SK-N-SH (cell line): ENCODE measurements around the gene OR51G1. TPM values are rescaled to one million over a fixed set of nuclear protein-coding genes. Genes with fewer than 3 reads are reported as not detected.

ENCODE experiments used
- CTCF ChIA-PET: fragments of 300-600, 350-600 bp; formaldehyde crosslinking; extraction: SDS; loops from one replicate; lab custom pipeline; 2021; lab: Yijun Ruan, JAX
- POLR2A ChIA-PET: fragments of 350-600 bp; sonication (Branson Sonifier 250); formaldehyde crosslinking; extraction: SDS; loops from one replicate; lab custom pipeline; 2020; ENCODE audit warnings: antibody characterized with exemption, inconsistent platforms; lab: Yijun Ruan, JAX
- DNase-seq: peaks from one replicate; pipeline ENCODE4 v3.0.0; 2012
- H2AFZ ChIP-seq: fragments of 200-600 bp; sonication (generic); 2 replicates; pipeline ENCODE4 v1.8.1; 2016; ENCODE audit warnings: antibody characterized with exemption, mild to moderate bottlenecking, low read depth
- H3F3A ChIP-seq: fragments of 200-600 bp; sonication (generic); replicated peaks from 2 replicates; pipeline ENCODE3; 2016; ENCODE audit warnings: antibody characterized with exemption, mild to moderate bottlenecking; ENCODE audit not compliant: insufficient read depth
- H3K27ac ChIP-seq, 2 experiments: fragments of 200-500 bp in 1 of 2; fragments of 200-600 bp in 1 of 2; sonication (Bioruptor generic) in 1 of 2; sonication (generic), shearing (Covaris generic) in 1 of 2; 2 replicates each; pipeline versions ENCODE4 v1.5.1 to v1.6.1; 2014 to 2016; ENCODE audit warnings: low read depth in 2 of 2, inconsistent platforms in 1 of 2, low read length in 1 of 2, mild to moderate bottlenecking in 1 of 2, mixed read lengths in 1 of 2
- H3K27me3 ChIP-seq: fragments of 200-600 bp; sonication (generic), shearing (Covaris generic); 2 replicates; pipeline ENCODE4 v1.6.1; 2016; ENCODE audit warnings: mixed run types; ENCODE audit not compliant: insufficient read depth
- H3K36me3 ChIP-seq, 2 experiments: fragments of 200-500 bp in 1 of 2; fragments of 200-600 bp in 1 of 2; sonication (Bioruptor generic) in 1 of 2; sonication (generic) in 1 of 2; replicated peaks in 1 of 2; 2 replicates each; pipeline versions ENCODE3 to v1.5.1; 2014 to 2016; ENCODE audit warnings: low read length in 1 of 2, mild to moderate bottlenecking in 1 of 2; ENCODE audit not compliant: insufficient read depth in 2 of 2, control insufficient read depth in 1 of 2
- H3K4me1 ChIP-seq, 2 experiments: fragments of 200-500 bp in 1 of 2; fragments of 200-600 bp in 1 of 2; sonication (Bioruptor generic) in 1 of 2; sonication (generic), shearing (Covaris generic) in 1 of 2; 2 replicates each; pipeline versions ENCODE4 v1.5.1 to v1.6.1; 2014 to 2016; ENCODE audit warnings: low read depth in 1 of 2, low read length in 1 of 2, mixed run types in 1 of 2; ENCODE audit not compliant: insufficient read depth in 2 of 2, control insufficient read depth in 1 of 2
- H3K4me2 ChIP-seq: fragments of 200-600 bp; sonication (generic), shearing (Covaris generic); 2 replicates; pipeline ENCODE4 v1.6.1; 2017; ENCODE audit warnings: mixed run types
- H3K4me3 ChIP-seq, 2 experiments: fragments of 200-500 bp in 1 of 2; fragments of 200-600 bp in 1 of 2; sonication (Bioruptor generic) in 1 of 2; sonication (generic), shearing (Covaris generic) in 1 of 2; 2 replicates each; pipeline versions ENCODE4 v1.5.1 to v1.8.1; 2014 to 2016; ENCODE audit warnings: low read depth in 2 of 2, inconsistent platforms in 1 of 2, low read length in 1 of 2, mild to moderate bottlenecking in 1 of 2, mixed read lengths in 1 of 2, moderate library complexity in 1 of 2
- H3K79me2 ChIP-seq: fragments of 200-600 bp; sonication (generic); 2 replicates; pipeline ENCODE4 v1.8.1; 2017; ENCODE audit warnings: mild to moderate bottlenecking; ENCODE audit not compliant: insufficient read depth
- H3K9ac ChIP-seq: fragments of 200-600 bp; sonication (generic); 2 replicates; pipeline ENCODE4 v1.6.1; 2017; ENCODE audit warnings: mixed run types
- H3K9me2 ChIP-seq: fragments of 200-600 bp; sonication (generic); 2 replicates; pipeline ENCODE4 v1.6.1; 2017; ENCODE audit warnings: mixed run types
- H3K9me3 ChIP-seq: fragments of 200-600 bp; sonication (generic); 2 replicates; pipeline ENCODE4 v1.6.1; 2017; ENCODE audit warnings: mixed run types, mild to moderate bottlenecking, moderate library complexity
- H4K20me1 ChIP-seq: fragments of 200-600 bp; sonication (generic); 2 replicates; pipeline ENCODE4 v1.6.1; 2017; ENCODE audit warnings: mild to moderate bottlenecking, mixed run types; ENCODE audit not compliant: insufficient read depth
- EZH2phosphoT487 ChIP-seq: fragments of 200-600 bp; sonication (generic); IDR thresholded peaks from 2 replicates; pipeline ENCODE4 v1.6.1; 2017; ENCODE audit warnings: low read depth, mixed run types, mild to moderate bottlenecking, antibody characterized with exemption, moderate library complexity, borderline replicate concordance
- FOXJ3 ChIP-seq: sonication (generic); formaldehyde crosslinking; IDR thresholded peaks from 2 replicates; pipeline ENCODE4 v1.5.1; 2020; ENCODE audit warnings: mild to moderate bottlenecking, missing genetic modification reagents
- FOXM1 ChIP-seq: IDR thresholded peaks from 2 replicates; pipeline ENCODE4 v1.4.0; 2012; ENCODE audit warnings: low read depth, mild to moderate bottlenecking
- GATA2 ChIP-seq: sonication (generic); formaldehyde crosslinking; IDR thresholded peaks from 2 replicates; pipeline ENCODE4 v1.5.0; 2020; ENCODE audit warnings: mild to moderate bottlenecking, missing genetic modification reagents
- JUND ChIP-seq: IDR thresholded peaks from 2 replicates; pipeline ENCODE4 v1.4.0; 2012
- MEF2A ChIP-seq: IDR thresholded peaks from 2 replicates; pipeline ENCODE4 v1.4.0; 2012; ENCODE audit warnings: low read depth, borderline replicate concordance
- MXI1 ChIP-seq: IDR thresholded peaks from 2 replicates; pipeline ENCODE4 v1.6.1; 2012; ENCODE audit warnings: mild to moderate bottlenecking, low read depth, low read length, improper control_type of control experiment
- NRF1 ChIP-seq: IDR thresholded peaks from 2 replicates; pipeline ENCODE4 v1.6.1; 2012; ENCODE audit warnings: low read depth, mild to moderate bottlenecking, low read length
- POLR2AphosphoS5 ChIP-seq: IDR thresholded peaks from 2 replicates; pipeline ENCODE4 v1.6.1; 2012; ENCODE audit warnings: low read depth, low read length
- RCOR1 ChIP-seq: fragments of 150-350 bp; IDR thresholded peaks from 2 replicates; pipeline ENCODE4 v1.6.1; 2017; ENCODE audit warnings: antibody characterized with exemption, low read length
- RFX5 ChIP-seq: IDR thresholded peaks from 2 replicates; pipeline ENCODE4 v1.6.1; 2012; ENCODE audit warnings: mild to moderate bottlenecking, improper control_type of control experiment, low read length
- RXRA ChIP-seq: IDR thresholded peaks from 2 replicates; pipeline ENCODE4 v1.4.0; 2012; ENCODE audit warnings: low read depth, mild to moderate bottlenecking, borderline replicate concordance
- SIN3A ChIP-seq: IDR thresholded peaks from 2 replicates; pipeline ENCODE4 v1.6.1; 2012; ENCODE audit warnings: low read depth, mild to moderate bottlenecking, low read length, moderate library complexity, borderline replicate concordance
- TCF12 ChIP-seq: IDR thresholded peaks from 2 replicates; pipeline ENCODE4 v1.4.0; 2012
- WGBS: methylation state at CpG from one replicate; pipeline ENCODE4 v1.1.6; 2017; ENCODE audit warnings: low lambda C conversion rate; 5-methylcytosine and 5-hydroxymethylcytosine counted together
- polyA plus RNA-seq, 3 experiments: library from polyadenylated mRNA; depleted of rRNA; stranded (reverse); fragments of >200 nt; gene quantifications; 2 replicates each; pipeline ENCODE4 v1.2.3, GENCODE V29; 2012
- TF ChIP-seq, protein P1 (sequence below): IDR thresholded peaks from 2 replicates; pipeline ENCODE4 v1.6.1; 2012; ENCODE audit warnings: mild to moderate bottlenecking, low read depth, low read length, moderate library complexity
- TF ChIP-seq, protein P2 (sequence below): fragments of 150-350 bp; IDR thresholded peaks from 2 replicates; pipeline ENCODE4 v1.6.1; 2016; ENCODE audit warnings: mild to moderate bottlenecking, low read depth, low read length

OR51G1 gene, protein sequence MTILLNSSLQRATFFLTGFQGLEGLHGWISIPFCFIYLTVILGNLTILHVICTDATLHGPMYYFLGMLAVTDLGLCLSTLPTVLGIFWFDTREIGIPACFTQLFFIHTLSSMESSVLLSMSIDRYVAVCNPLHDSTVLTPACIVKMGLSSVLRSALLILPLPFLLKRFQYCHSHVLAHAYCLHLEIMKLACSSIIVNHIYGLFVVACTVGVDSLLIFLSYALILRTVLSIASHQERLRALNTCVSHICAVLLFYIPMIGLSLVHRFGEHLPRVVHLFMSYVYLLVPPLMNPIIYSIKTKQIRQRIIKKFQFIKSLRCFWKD
- polyA plus RNA-seq (2012; rRNA removed): not detected in 2 replicates
- not detected in 2 replicates for polyA plus RNA-seq (2012; cell fraction: cytosol; rRNA removed)
- not detected in 2 replicates for polyA plus RNA-seq (2012; cell fraction: nucleus; rRNA removed)

DNA sequence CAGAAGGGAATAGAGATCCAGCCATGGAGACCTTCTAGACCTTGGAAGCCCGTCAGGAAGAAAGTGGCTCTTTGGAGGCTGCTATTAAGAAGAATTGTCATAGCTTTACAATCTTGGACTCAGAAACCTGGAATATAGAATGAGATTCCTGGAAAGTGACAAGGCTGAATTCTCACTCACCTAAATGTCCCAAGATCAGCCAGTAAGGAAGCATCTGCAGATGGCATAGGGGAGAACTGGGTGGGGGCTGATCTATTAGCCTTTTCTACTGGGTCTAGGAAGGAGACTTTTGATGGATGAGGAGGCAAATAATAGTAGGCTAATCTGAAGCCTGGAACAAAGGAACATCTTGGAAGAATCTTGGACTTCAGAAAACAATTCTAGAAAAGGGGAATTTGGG lies at the start of gene OR51G1:
Gene OR51G1 (minus strand): TSS at position 101 of the 400 bp plus-strand sequence. CDS start 0 bp downstream, at position 101.
- POLR2A ChIA-PET: no interaction called here
- H3K27ac ChIP-seq: no peak within 1 kb of the TSS
- no peak within 1 kb of the TSS for H3K9ac ChIP-seq
- H3K4me1 ChIP-seq: no peaks in the 10 kb centered on the region
- CTCF ChIA-PET: no interaction called here
- H3K9me2 ChIP-seq: no peaks in the 10 kb centered on the region
- DNase-seq: no peak
- H3F3A ChIP-seq: no peaks in the 10 kb centered on the region
- no peak for TF ChIP-seq RFX5
- TF ChIP-seq, protein P1, sequence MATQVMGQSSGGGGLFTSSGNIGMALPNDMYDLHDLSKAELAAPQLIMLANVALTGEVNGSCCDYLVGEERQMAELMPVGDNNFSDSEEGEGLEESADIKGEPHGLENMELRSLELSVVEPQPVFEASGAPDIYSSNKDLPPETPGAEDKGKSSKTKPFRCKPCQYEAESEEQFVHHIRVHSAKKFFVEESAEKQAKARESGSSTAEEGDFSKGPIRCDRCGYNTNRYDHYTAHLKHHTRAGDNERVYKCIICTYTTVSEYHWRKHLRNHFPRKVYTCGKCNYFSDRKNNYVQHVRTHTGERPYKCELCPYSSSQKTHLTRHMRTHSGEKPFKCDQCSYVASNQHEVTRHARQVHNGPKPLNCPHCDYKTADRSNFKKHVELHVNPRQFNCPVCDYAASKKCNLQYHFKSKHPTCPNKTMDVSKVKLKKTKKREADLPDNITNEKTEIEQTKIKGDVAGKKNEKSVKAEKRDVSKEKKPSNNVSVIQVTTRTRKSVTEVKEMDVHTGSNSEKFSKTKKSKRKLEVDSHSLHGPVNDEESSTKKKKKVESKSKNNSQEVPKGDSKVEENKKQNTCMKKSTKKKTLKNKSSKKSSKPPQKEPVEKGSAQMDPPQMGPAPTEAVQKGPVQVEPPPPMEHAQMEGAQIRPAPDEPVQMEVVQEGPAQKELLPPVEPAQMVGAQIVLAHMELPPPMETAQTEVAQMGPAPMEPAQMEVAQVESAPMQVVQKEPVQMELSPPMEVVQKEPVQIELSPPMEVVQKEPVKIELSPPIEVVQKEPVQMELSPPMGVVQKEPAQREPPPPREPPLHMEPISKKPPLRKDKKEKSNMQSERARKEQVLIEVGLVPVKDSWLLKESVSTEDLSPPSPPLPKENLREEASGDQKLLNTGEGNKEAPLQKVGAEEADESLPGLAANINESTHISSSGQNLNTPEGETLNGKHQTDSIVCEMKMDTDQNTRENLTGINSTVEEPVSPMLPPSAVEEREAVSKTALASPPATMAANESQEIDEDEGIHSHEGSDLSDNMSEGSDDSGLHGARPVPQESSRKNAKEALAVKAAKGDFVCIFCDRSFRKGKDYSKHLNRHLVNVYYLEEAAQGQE: no peak
- no peak for TF ChIP-seq JUND
- TF ChIP-seq FOXJ3 (CRISPR knock-in tag): no peak
- TF ChIP-seq GATA2 (CRISPR knock-in tag): no peak
- no peak for TF ChIP-seq NRF1
- TF ChIP-seq RCOR1: no peak
- TF ChIP-seq, protein P2, sequence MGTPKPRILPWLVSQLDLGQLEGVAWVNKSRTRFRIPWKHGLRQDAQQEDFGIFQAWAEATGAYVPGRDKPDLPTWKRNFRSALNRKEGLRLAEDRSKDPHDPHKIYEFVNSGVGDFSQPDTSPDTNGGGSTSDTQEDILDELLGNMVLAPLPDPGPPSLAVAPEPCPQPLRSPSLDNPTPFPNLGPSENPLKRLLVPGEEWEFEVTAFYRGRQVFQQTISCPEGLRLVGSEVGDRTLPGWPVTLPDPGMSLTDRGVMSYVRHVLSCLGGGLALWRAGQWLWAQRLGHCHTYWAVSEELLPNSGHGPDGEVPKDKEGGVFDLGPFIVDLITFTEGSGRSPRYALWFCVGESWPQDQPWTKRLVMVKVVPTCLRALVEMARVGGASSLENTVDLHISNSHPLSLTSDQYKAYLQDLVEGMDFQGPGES: no peak
- no peak for TF ChIP-seq SIN3A
- TF ChIP-seq TCF12: no peak
- no peak for TF ChIP-seq MXI1
- no peak for TF ChIP-seq POLR2AphosphoS5
- no peak for TF ChIP-seq FOXM1
- H2AFZ ChIP-seq: no peak within 1 kb of the TSS
- H3K36me3 ChIP-seq: no peaks in the 10 kb centered on the region
- H3K4me2 ChIP-seq: no peak within 1 kb of the TSS
- 7% methylated on average over 1 of the region's 1 CpG for WGBS
- H3K4me3 ChIP-seq: no peak within 1 kb of the TSS
- H3K79me2 ChIP-seq: no peaks in the 10 kb centered on the region
- H3K9me3 ChIP-seq: no peaks in the 10 kb centered on the region
- no peaks in the 10 kb centered on the region for H4K20me1 ChIP-seq
- H3K27me3 ChIP-seq: no peaks in the 10 kb centered on the region

DNA sequence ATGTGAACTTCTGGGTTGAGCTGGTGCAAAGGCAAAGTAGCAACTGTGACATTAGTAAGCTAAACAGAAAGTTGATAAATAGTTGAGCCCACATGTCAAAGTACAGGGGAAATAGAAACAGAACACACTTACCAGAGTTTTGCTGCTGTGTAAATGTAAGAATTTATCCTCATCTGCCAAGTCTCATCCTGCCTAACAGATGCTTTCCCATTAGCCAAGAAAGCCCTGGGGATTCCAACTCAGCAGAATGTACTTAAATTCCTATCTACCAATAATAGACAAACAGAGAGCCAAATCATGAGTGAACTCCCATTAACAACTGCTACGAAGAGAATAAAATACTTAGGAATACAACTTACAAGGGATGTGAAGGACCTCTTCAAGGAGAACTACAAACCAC lies 38.7 kb upstream of the OR51G1 start:
- Histone ChIP-seq H3K4me1 (no peaks in the 10 kb centered on the region), H2AFZ (no peak overlapping the region), H3K27ac (no peak overlapping the region), H3K9me2 (no peaks in the 10 kb centered on the region), H3K4me2 (no peak overlapping the region), H4K20me1 (no peaks in the 10 kb centered on the region), H3F3A (no peaks in the 10 kb centered on the region), H3K9me3 (no peaks in the 10 kb centered on the region), H3K4me3 (no peak overlapping the region), H3K79me2 (no peaks in the 10 kb centered on the region), H3K9ac (no peak overlapping the region), H3K27me3 (no peaks in the 10 kb centered on the region), H3K36me3 (no peaks in the 10 kb centered on the region)
- TF ChIP-seq RFX5: no peak
- TF ChIP-seq, protein P1: no peak
- TF ChIP-seq JUND: no peak
- no peak for TF ChIP-seq RXRA
- no peak for TF ChIP-seq RCOR1
- TF ChIP-seq EZH2phosphoT487: no peak
- no peak for TF ChIP-seq SIN3A
- no peak for TF ChIP-seq MXI1
- TF ChIP-seq, protein P2: no peak
- no peak for TF ChIP-seq MEF2A
- ChIA-PET CTCF (no interaction called here), POLR2A (no interaction called here)
- DNase-seq: no peak
- WGBS: 0% methylated on average over 1 of the region's 1 CpG
